Spleen (tissue), 7 donors: ENCODE results near the gene TMEM204.

Experiments
- CTCF ChIP-seq, 11 experiments: fragments of 200-600 bp in 7 of 11; fragments of 450-650 bp in 4 of 11; sonication (generic) in 4 of 11; IDR thresholded peaks in 8 of 11; conservative IDR thresholded peaks in 3 of 11; 1 replicate in 7 of 11; 2 replicates in 4 of 11; pipeline versions ENCODE4 v1.4.0 to v1.8.0; 2016 to 2021; ENCODE audit warnings: antibody characterized with exemption in 11 of 11, inconsistent platforms in 4 of 11, mild to moderate bottlenecking in 1 of 11
- POLR2A ChIP-seq, 3 donors: fragments of 450-650 bp; IDR thresholded peaks; one replicate each; pipeline ENCODE4 v1.5.1; 2017; ENCODE audit warnings: antibody characterized with exemption in 3 of 3, mild to moderate bottlenecking in 1 of 3
- POLR2AphosphoS5 ChIP-seq, 3 donors: sonication (generic); formaldehyde crosslinking; IDR thresholded peaks; one replicate each; pipeline ENCODE4 v1.5.1; 2017; ENCODE audit warnings: antibody characterized with exemption in 3 of 3
- donor health status: DM: no; HTN: no; CAD: no; lungs with moderate emphysema.
- donor health status: DM: no; HTN: no; CAD: no.
- donor health status: DM: no; HTN: no; CAD: no.

- TF ChIP-seq CTCF (IDR thresholded peaks at IDR 0.05 in 8 of 11, conservative IDR thresholded peaks at IDR 0.05 in 3 of 11) (no peak), POLR2A (IDR thresholded peaks at IDR 0.05) (no peak), POLR2AphosphoS5 (IDR thresholded peaks at IDR 0.05) (no peak)
Measured at GRCh38 chr16:1580956-1581355, 47.5 kb downstream of the TMEM204 start.
